Myometrial cell (primary cell): ENCODE results near the gene OR52E2. TPM values are rescaled to one million over a fixed set of nuclear protein-coding genes. Genes with fewer than 3 reads are reported as not detected.

Experiments
- total RNA-seq: library from RNA; depleted of rRNA; stranded (reverse); fragments of >200 nt; gene quantifications from 2 replicates; pipeline ENCODE4 v1.2.3, GENCODE V29; 2015

The OR52E2 gene
- total RNA-seq, result not detected in 2 replicates

DNA sequence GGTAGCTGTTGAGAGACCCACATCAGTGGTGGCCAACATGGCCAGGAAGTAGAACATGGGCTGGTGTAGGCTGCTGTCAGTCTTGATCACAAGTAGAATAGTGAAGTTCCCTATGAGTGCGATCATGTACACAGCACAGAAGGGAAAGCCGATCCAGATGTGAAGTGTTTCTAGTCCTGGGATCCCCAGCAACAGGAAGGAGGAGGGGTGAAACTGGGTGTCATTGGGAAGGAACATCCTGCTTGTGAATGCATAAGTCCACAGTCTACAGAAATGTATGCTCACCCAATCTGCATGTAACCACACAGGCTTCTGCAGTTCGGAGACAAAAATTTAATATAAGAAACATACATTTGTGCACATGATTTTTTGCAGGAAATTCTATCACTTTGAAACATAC, at the start of gene OR52E2:
OR52E2 (minus strand) TSS at position 237 of the 400 bp plus-strand sequence; CDS start at position 237, 0 bp downstream.

DNA sequence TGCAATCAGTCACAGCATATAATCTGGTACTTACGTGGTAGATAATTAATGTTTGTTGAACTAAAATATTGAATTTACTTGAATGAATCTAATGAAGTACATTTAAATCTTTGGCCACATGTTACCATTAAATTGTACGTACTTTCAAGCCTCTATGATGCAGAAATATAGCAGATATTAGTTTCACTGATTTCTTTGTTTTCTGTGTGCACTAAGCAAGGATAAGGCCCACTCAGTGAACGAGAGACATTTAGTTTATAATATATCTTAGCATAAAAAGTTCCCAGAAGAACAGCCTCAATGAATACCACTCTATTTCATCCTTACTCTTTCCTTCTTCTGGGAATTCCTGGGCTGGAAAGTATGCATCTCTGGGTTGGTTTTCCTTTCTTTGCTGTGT, 9.8 kb upstream of the OR52E2 start, which contains the start of gene OR52E1:
OR52E1 (plus strand) TSS at position 301 of the 400 bp plus-strand sequence.

DNA sequence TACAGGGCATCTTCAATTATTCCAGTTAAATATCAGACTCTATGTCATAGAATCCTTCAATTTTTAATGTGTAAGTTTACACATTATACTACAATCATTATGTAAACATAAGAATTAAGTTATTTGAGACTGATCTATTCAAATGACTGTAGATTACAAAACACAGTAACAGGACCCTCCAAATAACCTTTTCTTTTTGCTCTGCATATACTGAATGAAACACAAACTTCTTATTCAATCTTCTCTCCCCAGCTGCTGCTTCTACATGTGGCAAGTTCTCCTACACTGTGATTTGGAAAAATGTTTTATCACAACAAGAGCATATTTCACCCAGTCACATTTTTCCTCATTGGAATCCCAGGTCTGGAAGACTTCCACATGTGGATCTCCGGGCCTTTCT, 13.2 kb downstream of the OR52E2 start, which contains the start of gene OR52J3:
OR52J3 (plus strand) TSS at position 301 of the 400 bp plus-strand sequence; CDS start at position 301, 0 bp downstream.

Other genes starting within 250 kb of the OR52E2 start
- not detected in 2 replicates for gene OR51F2, start 238.3 kb downstream of the OR52E2 start, total RNA-seq
- gene OR51S1, start 210.4 kb downstream of the OR52E2 start, total RNA-seq, result not detected in 2 replicates
- not detected in 2 replicates for gene OR51T1, start 177.7 kb downstream of the OR52E2 start, total RNA-seq
- not detected in 2 replicates for gene OR51A7, start 155.8 kb downstream of the OR52E2 start, total RNA-seq
- gene OR51G2, start 140.3 kb downstream of the OR52E2 start, total RNA-seq, result not detected in 2 replicates
- gene OR51G1, start 135.3 kb downstream of the OR52E2 start, total RNA-seq, result not detected in 2 replicates
- not detected in 2 replicates for gene OR51A4, start 112.0 kb downstream of the OR52E2 start, total RNA-seq
- gene OR51A2, start 103.9 kb downstream of the OR52E2 start, total RNA-seq, result not detected in 2 replicates
- not detected in 2 replicates for gene OR51L1, start 64.8 kb downstream of the OR52E2 start, total RNA-seq
- 1.7 TPM in 1 of 2 replicates, not detected in the other for gene OR52J3, start 13.1 kb downstream of the OR52E2 start, total RNA-seq
- gene OR52E1, start 9.9 kb upstream of the OR52E2 start, total RNA-seq, result not detected in 2 replicates
- gene OR52A5, start 78.7 kb upstream of the OR52E2 start, total RNA-seq, result not detected in 2 replicates
- not detected in 2 replicates for gene OR52A1, start 95.1 kb upstream of the OR52E2 start, total RNA-seq
- gene OR51V1, start 141.1 kb upstream of the OR52E2 start, total RNA-seq, result not detected in 2 replicates
- gene HBB, start 167.4 kb upstream of the OR52E2 start, total RNA-seq, result not detected in 2 replicates
- 0.29 TPM in 1 of 2 replicates, not detected in the other for gene HBD, start 174.9 kb upstream of the OR52E2 start, total RNA-seq
- not detected in 2 replicates for gene HBG1, start 190.2 kb upstream of the OR52E2 start, total RNA-seq
- gene HBG2, start 195.2 kb upstream of the OR52E2 start, total RNA-seq, result not detected in 2 replicates
- not detected in 2 replicates for gene HBE1, start 210.3 kb upstream of the OR52E2 start, total RNA-seq
- gene OR51B4, start 242.3 kb upstream of the OR52E2 start, total RNA-seq, result not detected in 2 replicates